Adrenal gland (tissue), 12 donors: ENCODE data around the gene CELF5. TPM values are rescaled to one million over a fixed set of nuclear protein-coding genes. Genes with fewer than 3 reads are reported as not detected.

Source experiments
- DNase-seq, 7 donors: peaks; one replicate each; pipeline ENCODE4 v3.0.0-alpha.2; 2019 to 2020
- H3K27ac ChIP-seq, 5 donors: fragments of 200-600 bp; sonication (generic) in 4 of 5; 1 replicate in 3 of 5; 2 replicates in 2 of 5; pipeline versions ENCODE4 v1.5.1 to v1.8.0; 2016 to 2020; ENCODE audit warnings: mild to moderate bottlenecking in 1 of 5
- H3K27me3 ChIP-seq: fragments of 200-600 bp; 2 replicates; pipeline ENCODE4 v1.8.0; 2021
- H3K36me3 ChIP-seq, 2 donors: fragments of 200-600 bp; replicated peaks in 1 of 2; 1 replicate in 1 of 2; 2 replicates in 1 of 2; pipeline versions ENCODE4 v1.5.1 to v1.8.0; 2018 to 2022
- H3K4me1 ChIP-seq, 2 donors: fragments of 200-600 bp; replicated peaks in 1 of 2; 1 replicate in 1 of 2; 2 replicates in 1 of 2; pipeline versions ENCODE4 v1.5.1 to v1.8.0; 2018 to 2021
- H3K4me3 ChIP-seq, 4 donors: fragments of 200-600 bp; sonication (generic) in 3 of 4; one replicate each; pipeline ENCODE4 v1.5.1; 2016 to 2018
- H3K9me3 ChIP-seq, 3 donors: fragments of 200-600 bp; sonication (generic) in 1 of 3; replicated peaks in 1 of 3; 1 replicate in 2 of 3; 2 replicates in 1 of 3; pipeline versions ENCODE4 v1.5.1 to v1.8.0; 2016 to 2021
- CTCF ChIP-seq, 6 experiments: fragments of 450-650 bp in 4 of 6; fragments of 200-600 bp in 2 of 6; sonication (generic) in 1 of 6; IDR thresholded peaks; 1 replicate in 5 of 6; 2 replicates in 1 of 6; pipeline versions ENCODE4 v1.5.1 to v1.8.0; 2016 to 2021; ENCODE audit warnings: antibody characterized with exemption in 6 of 6, mild to moderate bottlenecking in 2 of 6, moderate library complexity in 1 of 6
- POLR2A ChIP-seq, 2 donors: fragments of 450-650 bp; IDR thresholded peaks; one replicate each; pipeline ENCODE4 v1.6.1; 2017; ENCODE audit warnings: antibody characterized with exemption in 2 of 2, mild to moderate bottlenecking in 2 of 2, moderate library complexity in 1 of 2
- WGBS, 4 donors: extraction: QIAGEN DNeasy Blood & Tissue Kit in 2 of 4; methylation state at CpG; one replicate each; pipeline versions ENCODE4 v1.1.5 to v1.1.7; 2013 to 2017; 5-methylcytosine and 5-hydroxymethylcytosine counted together
- intact Hi-C, 2 donors: fragments of 100-400 bp; cut with DNase I; formaldehyde crosslinking; loops; one replicate each; pipeline versions ENCODE4 v1.14.1 to v1.15.0; 2022 to 2023
- polyA plus RNA-seq, 3 donors: library from polyadenylated mRNA; stranded (reverse); fragments of 200-250 nt in 2 of 3; fragments of 350-450 nt in 1 of 3; fragmentation: Illumina TruSeq in 1 of 3; extraction: RNeasy Lipid Tissue Mini Kit (QIAGEN cat#74804) in 1 of 3; gene quantifications; one replicate each; pipeline ENCODE4 v1.2.3, GENCODE V29; 2013 to 2014
- total RNA-seq, 9 donors: library from RNA; depleted of rRNA in 4 of 9; stranded (reverse); fragments of >200 nt in 4 of 9; fragments of 120-200 nt in 1 of 9; fragmentation: NEBNext Ultra II Directional in 1 of 9; extraction: Animal tissue kit (Norgen Biotek cat#: 25700) in 1 of 9; gene quantifications; one replicate each; pipeline versions ENCODE4 v1.1.0 to v1.2.4, GENCODE V29; 2013 to 2023
- donor health status: healthy with polysubstance abuse.
- donor health status: Bipolar disorder and iron deficiency.
- donor health status: DM: yes; HTN: yes; CAD: no.
- donor health status: DM: no; HTN: no; CAD: no.
- donor health status: DM: no; HTN: no; CAD: no.
- donor health status: DM: yes; HTN: yes; CAD: no.

The CELF5 gene
- total and polyA plus RNA-seq, 12 donors: 0.08 to 1.6 (median 0.58) TPM; not detected in 4

GRCh38 chr19:3282564-3282963, 58.1 kb downstream of the CELF5 start:
- WGBS, 4 donors: 49 to 60% (median 57%) methylated on average over 5 to 6 of the region's 6 CpGs
- H3K27me3 ChIP-seq: peaks cover 31% of the 10 kb centered on the region
- intact Hi-C loops: no loop called here

GRCh38 chr19:3283246-3283751, 58.8 kb downstream of the CELF5 start:
- Histone ChIP-seq H3K4me1 (peaks cover 0 to 4% of the 10 kb centered on the region in 2 donors), H3K27ac (no peak overlapping the region), H3K36me3 (no peaks in the 10 kb centered on the region), H3K27me3 (peaks cover 31% of the 10 kb centered on the region), H3K4me3 (no peak overlapping the region), H3K9me3 (no peaks in the 10 kb centered on the region)
- TF ChIP-seq POLR2A (IDR thresholded peaks at IDR 0.05): no peak
- TF ChIP-seq CTCF (IDR thresholded peaks at IDR 0.05): no peak
- 70 to 82% (median 79%) methylated on average over 7 of the region's 7 CpGs for WGBS, 4 donors
- intact Hi-C loops: no loop called here
- no peak for DNase-seq

More at GRCh38 chr19:3282564-3282963, 58.1 kb downstream of the CELF5 start:
- Histone ChIP-seq H3K9me3 (no peaks in the 10 kb centered on the region), H3K27ac (no peak overlapping the region), H3K36me3 (no peaks in the 10 kb centered on the region), H3K4me3 (no peak overlapping the region), H3K4me1 (peaks cover 0 to 4% of the 10 kb centered on the region in 2 donors)
- TF ChIP-seq CTCF (IDR thresholded peaks at IDR 0.05) (no peak), POLR2A (IDR thresholded peaks at IDR 0.05) (no peak)
- no peak for DNase-seq

- no peaks in the 10 kb centered on the region for H3K9me3 ChIP-seq
- no peak overlapping the region for H3K4me3 ChIP-seq
- H3K4me1 ChIP-seq: peaks cover 0 to 4% of the 10 kb centered on the region in 2 donors
- no peak for DNase-seq
- WGBS, 4 donors: 58 to 65% (median 60%) methylated on average over 17 of the region's 17 CpGs
- intact Hi-C loops: no loop called here
- no peak overlapping the region for H3K27ac ChIP-seq
- TF ChIP-seq POLR2A (IDR thresholded peaks at IDR 0.05): no peak
- TF ChIP-seq CTCF (IDR thresholded peaks at IDR 0.05): no peak
- peaks cover 31% of the 10 kb centered on the region for H3K27me3 ChIP-seq
- H3K36me3 ChIP-seq: no peaks in the 10 kb centered on the region
These were observed 59.6 kb downstream of the CELF5 start for GRCh38 chr19:3283886-3284657.

- intact Hi-C loops: no loop called here
- Histone ChIP-seq H3K4me1 (peaks cover 0 to 4% of the 10 kb centered on the region in 2 donors), H3K9me3 (no peaks in the 10 kb centered on the region), H3K27me3 (peaks cover 34% of the 10 kb centered on the region), H3K27ac (no peak overlapping the region), H3K36me3 (no peaks in the 10 kb centered on the region), H3K4me3 (peak overlapping the region in 1 of 4 donors; percentile 19)
- peak; percentile 37 to 86 (median 59) for DNase-seq
- TF ChIP-seq POLR2A (IDR thresholded peaks at IDR 0.05) (no peak), CTCF (IDR thresholded peaks at IDR 0.05) (no peak)
- WGBS, 4 donors: 2 to 8% (median 4%) methylated on average over 22 to 38 of the region's 38 CpGs
These were observed 60.5 kb downstream of the CELF5 start for GRCh38 chr19:3284759-3285646.
